Neural progenitor cell (in vitro differentiated cells): ENCODE measurements around the gene GBGT1. TPM values are rescaled to one million over a fixed set of nuclear protein-coding genes. Genes with fewer than 3 reads are reported as not detected.

Experiments used
- DNase-seq: peaks from one replicate; pipeline ENCODE4 v3.0.0-alpha.2; 2016; ENCODE audit warnings: low spot score
- H2AFZ ChIP-seq: fragments of 200-600 bp; sonication (generic); replicated peaks from 2 replicates; pipeline ENCODE4 v1.6.1; 2016; ENCODE audit warnings: antibody characterized with exemption
- H3F3A ChIP-seq: fragments of 200-600 bp; sonication (generic); 2 replicates; pipeline ENCODE4 v1.6.1; 2016; ENCODE audit warnings: antibody characterized with exemption, low read depth
- H3K27ac ChIP-seq: fragments of 200-600 bp; sonication (generic); 2 replicates; pipeline ENCODE4 v1.5.1; 2016; ENCODE audit warnings: mild to moderate bottlenecking
- H3K27me3 ChIP-seq: fragments of 200-600 bp; sonication (generic); 2 replicates; pipeline ENCODE4 v1.6.1; 2016; ENCODE audit warnings: mild to moderate bottlenecking, moderate library complexity
- H3K36me3 ChIP-seq: fragments of 200-600 bp; sonication (generic); 2 replicates; pipeline ENCODE4 v1.5.1; 2016
- H3K4me1 ChIP-seq: fragments of 200-600 bp; sonication (generic); 2 replicates; pipeline ENCODE4 v1.6.1; 2016; ENCODE audit warnings: mixed run types
- H3K4me2 ChIP-seq: fragments of 200-600 bp; sonication (generic); 2 replicates; pipeline ENCODE4 v1.6.1; 2016
- H3K4me3 ChIP-seq: fragments of 200-600 bp; sonication (generic); 2 replicates; pipeline ENCODE4 v1.5.1; 2016
- H3K79me2 ChIP-seq: fragments of 200-600 bp; sonication (generic); 2 replicates; pipeline ENCODE4 v1.6.1; 2016; ENCODE audit warnings: low read depth
- H3K9ac ChIP-seq: fragments of 200-600 bp; sonication (generic); 2 replicates; pipeline ENCODE4 v1.6.1; 2016
- H3K9me3 ChIP-seq: fragments of 200-600 bp; sonication (generic); 2 replicates; pipeline ENCODE4 v1.5.1; 2016; ENCODE audit warnings: low read depth
- H4K20me1 ChIP-seq: fragments of 200-600 bp; sonication (generic); 2 replicates; pipeline ENCODE4 v1.6.1; 2016; ENCODE audit warnings: low read depth
- H3K27ac Mint-ChIP-seq: 3 replicates; pipeline ENCODE4 v1.8.0; 2021; ENCODE audit warnings: mixed read lengths
- H3K27me3 Mint-ChIP-seq: 2 replicates; pipeline ENCODE4 v1.8.0; 2022; ENCODE audit warnings: low read depth, mild to moderate bottlenecking, inconsistent platforms, moderate library complexity, mixed read lengths; ENCODE audit not compliant: insufficient read depth
- H3K36me3 Mint-ChIP-seq: 3 replicates; pipeline ENCODE4 v1.8.0; 2021; ENCODE audit warnings: mixed read lengths
- H3K4me1 Mint-ChIP-seq: 3 replicates; pipeline ENCODE4 v1.8.0; 2021; ENCODE audit warnings: mixed read lengths
- H3K4me3 Mint-ChIP-seq: 3 replicates; pipeline ENCODE4 v1.8.0; 2021; ENCODE audit warnings: mild to moderate bottlenecking, moderate library complexity, mixed read lengths
- H3K9me3 Mint-ChIP-seq: 3 replicates; pipeline ENCODE4 v1.8.0; 2020; ENCODE audit warnings: mixed read lengths
- EZH2 ChIP-seq: fragments of 200-600 bp; sonication (generic); IDR thresholded peaks from 2 replicates; pipeline ENCODE4 v1.6.1; 2017; ENCODE audit warnings: antibody characterized with exemption, mild to moderate bottlenecking, moderate library complexity
- EZH2phosphoT487 ChIP-seq: fragments of 200-600 bp; sonication (generic); IDR thresholded peaks from 2 replicates; pipeline ENCODE4 v1.6.1; 2017; ENCODE audit warnings: antibody characterized with exemption
- total RNA-seq: library from RNA; depleted of rRNA; stranded (reverse); fragments of >200 nt; gene quantifications from 2 replicates; pipeline ENCODE4 v1.2.3, GENCODE V29; 2015; ENCODE audit warnings: low replicate concordance
- TF ChIP-seq, protein P1 (sequence below): fragments of 200-600 bp; sonication (generic); IDR thresholded peaks from 2 replicates; pipeline ENCODE4 v1.5.1; 2017; ENCODE audit warnings: antibody characterized with exemption, mild to moderate bottlenecking

GBGT1 gene
- total RNA-seq, 1 donor from 2014 or later, result 2.0 TPM

DNA sequence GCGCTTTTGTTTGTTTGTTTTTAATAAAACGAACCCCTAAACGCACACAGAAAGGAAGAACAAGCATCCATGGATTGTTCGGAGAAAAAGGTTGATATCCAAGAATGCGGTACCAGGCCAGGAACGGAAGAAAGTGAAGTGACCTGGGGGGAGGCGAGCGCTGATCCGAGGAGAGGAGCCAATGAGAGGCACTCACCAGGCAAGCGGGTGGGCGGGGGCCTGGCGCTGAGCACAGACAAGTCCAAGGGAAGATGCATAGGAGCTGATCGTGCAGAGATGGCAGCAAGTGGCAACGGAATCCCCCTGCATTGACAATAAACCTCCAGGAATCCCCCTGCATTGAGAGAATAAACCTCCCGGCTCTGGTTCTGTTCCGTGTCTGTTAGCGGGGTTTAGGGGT is 36.9 kb upstream of the GBGT1 start:
- no peak for TF ChIP-seq EZH2
- TF ChIP-seq, protein P1, sequence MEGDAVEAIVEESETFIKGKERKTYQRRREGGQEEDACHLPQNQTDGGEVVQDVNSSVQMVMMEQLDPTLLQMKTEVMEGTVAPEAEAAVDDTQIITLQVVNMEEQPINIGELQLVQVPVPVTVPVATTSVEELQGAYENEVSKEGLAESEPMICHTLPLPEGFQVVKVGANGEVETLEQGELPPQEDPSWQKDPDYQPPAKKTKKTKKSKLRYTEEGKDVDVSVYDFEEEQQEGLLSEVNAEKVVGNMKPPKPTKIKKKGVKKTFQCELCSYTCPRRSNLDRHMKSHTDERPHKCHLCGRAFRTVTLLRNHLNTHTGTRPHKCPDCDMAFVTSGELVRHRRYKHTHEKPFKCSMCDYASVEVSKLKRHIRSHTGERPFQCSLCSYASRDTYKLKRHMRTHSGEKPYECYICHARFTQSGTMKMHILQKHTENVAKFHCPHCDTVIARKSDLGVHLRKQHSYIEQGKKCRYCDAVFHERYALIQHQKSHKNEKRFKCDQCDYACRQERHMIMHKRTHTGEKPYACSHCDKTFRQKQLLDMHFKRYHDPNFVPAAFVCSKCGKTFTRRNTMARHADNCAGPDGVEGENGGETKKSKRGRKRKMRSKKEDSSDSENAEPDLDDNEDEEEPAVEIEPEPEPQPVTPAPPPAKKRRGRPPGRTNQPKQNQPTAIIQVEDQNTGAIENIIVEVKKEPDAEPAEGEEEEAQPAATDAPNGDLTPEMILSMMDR, result no peak
- TF ChIP-seq EZH2phosphoT487, result no peak
- no peak overlapping the region for H3K27ac Mint-ChIP-seq
- H3K4me3 Mint-ChIP-seq, result no peak overlapping the region

DNA sequence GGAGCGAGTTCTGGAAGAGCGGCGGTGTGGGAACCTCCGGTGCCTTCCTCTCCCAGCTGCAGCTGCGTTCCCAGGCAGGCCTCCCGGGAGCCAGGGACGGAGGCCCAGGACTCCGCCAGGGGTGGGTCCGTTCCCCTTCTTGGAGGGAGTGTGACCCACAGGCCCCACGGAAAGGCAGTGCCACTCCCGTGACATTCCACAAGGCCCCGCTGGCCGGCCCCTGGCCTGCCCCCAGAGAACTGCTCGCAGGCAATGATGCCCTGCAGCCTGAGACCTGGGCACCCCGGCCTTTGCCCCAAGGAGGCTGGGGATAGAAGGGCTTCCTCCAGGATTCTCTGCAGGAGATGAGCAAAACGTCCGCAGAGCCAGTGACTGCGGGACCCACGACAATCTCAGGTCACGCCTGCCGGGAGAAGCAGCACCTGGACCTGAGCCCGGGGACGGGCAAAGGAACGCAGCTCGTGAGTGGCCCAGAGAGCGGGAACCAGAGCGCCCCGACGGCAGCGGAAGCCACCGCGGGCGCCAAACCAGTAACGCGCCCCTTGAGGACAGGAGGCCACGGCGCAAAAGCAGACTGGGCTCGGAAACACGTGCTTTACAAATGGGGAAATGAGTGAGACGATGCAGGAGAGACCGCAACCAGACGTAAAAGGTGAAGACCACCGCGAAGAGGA is 36.1 kb upstream of the GBGT1 start:
- no peaks in the 10 kb centered on the region for H3F3A ChIP-seq
- H3K4me3 ChIP-seq, result no peak overlapping the region
- no peak for TF ChIP-seq EZH2phosphoT487
- TF ChIP-seq, protein P1, result no peak
- no peak for TF ChIP-seq EZH2
- H3K79me2 ChIP-seq, result no peaks in the 10 kb centered on the region
- Mint-ChIP-seq H3K27me3 (peaks cover 3% of the 10 kb centered on the region), H3K9me3 (peaks cover 10% of the 10 kb centered on the region), H3K36me3 (no peaks in the 10 kb centered on the region), H3K27ac (peak overlapping the region; percentile 87), H3K4me1 (no peaks in the 10 kb centered on the region), H3K4me3 (no peak overlapping the region)
- no peak for DNase-seq
- H3K9me3 ChIP-seq, result no peaks in the 10 kb centered on the region
- no peak overlapping the region for H3K9ac ChIP-seq
- H3K27me3 ChIP-seq, result peaks cover 85% of the 10 kb centered on the region
- no peak overlapping the region for H3K4me2 ChIP-seq
- no peaks in the 10 kb centered on the region for H3K36me3 ChIP-seq
- H2AFZ ChIP-seq, result no peak overlapping the region
- H4K20me1 ChIP-seq, result no peaks in the 10 kb centered on the region
- no peaks in the 10 kb centered on the region for H3K4me1 ChIP-seq
- H3K27ac ChIP-seq, result no peak overlapping the region

More for the DNA sequence above, 36.9 kb upstream of the GBGT1 start:
- Histone ChIP-seq H3K27me3 (peaks cover 80% of the 10 kb centered on the region), H3K4me1 (no peaks in the 10 kb centered on the region), H3K79me2 (no peaks in the 10 kb centered on the region), H3K4me3 (no peak overlapping the region), H4K20me1 (no peaks in the 10 kb centered on the region), H3K27ac (no peak overlapping the region), H3K36me3 (no peaks in the 10 kb centered on the region), H2AFZ (no peak overlapping the region), H3K9me3 (no peaks in the 10 kb centered on the region), H3K9ac (no peak overlapping the region), H3F3A (no peaks in the 10 kb centered on the region), H3K4me2 (no peak overlapping the region)
- H3K4me1 Mint-ChIP-seq, result no peaks in the 10 kb centered on the region
- peaks cover 3% of the 10 kb centered on the region for H3K27me3 Mint-ChIP-seq
- H3K36me3 Mint-ChIP-seq, result no peaks in the 10 kb centered on the region
- DNase-seq, result no peak
- peaks cover 2% of the 10 kb centered on the region for H3K9me3 Mint-ChIP-seq

DNA sequence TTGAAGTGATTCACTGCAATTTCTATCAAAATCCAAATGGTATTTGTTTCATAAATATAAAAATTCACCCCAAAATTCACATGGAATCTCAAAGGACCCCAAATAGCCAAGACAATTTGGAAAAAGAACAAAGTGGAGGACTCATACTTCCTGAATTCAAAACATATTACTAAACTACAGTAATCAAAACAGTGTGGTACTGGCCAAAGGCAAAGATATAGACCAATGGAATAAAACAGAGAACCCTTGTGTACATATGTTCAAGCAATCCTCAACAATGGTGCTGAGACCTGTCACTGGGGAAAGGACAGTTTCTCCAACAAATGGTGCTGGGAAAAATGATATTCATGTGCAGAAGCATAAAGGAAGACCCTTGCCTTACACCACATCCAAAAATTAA is 31.3 kb upstream of the GBGT1 start:
- Histone ChIP-seq H3K36me3 (no peaks in the 10 kb centered on the region), H3K4me3 (no peak overlapping the region), H3K79me2 (no peaks in the 10 kb centered on the region), H3K9me3 (no peaks in the 10 kb centered on the region), H4K20me1 (no peaks in the 10 kb centered on the region), H3K4me2 (no peak overlapping the region), H3F3A (no peaks in the 10 kb centered on the region), H3K9ac (no peak overlapping the region), H3K27me3 (peaks cover 57% of the 10 kb centered on the region), H2AFZ (no peak overlapping the region), H3K4me1 (no peaks in the 10 kb centered on the region), H3K27ac (no peak overlapping the region)
- H3K27me3 Mint-ChIP-seq, result peaks cover 13% of the 10 kb centered on the region
- no peaks in the 10 kb centered on the region for H3K4me1 Mint-ChIP-seq
- TF ChIP-seq EZH2phosphoT487 (no peak), EZH2 (no peak)
- TF ChIP-seq, protein P1, result no peak
- no peak overlapping the region for H3K4me3 Mint-ChIP-seq
- no peak overlapping the region for H3K27ac Mint-ChIP-seq
- peaks cover 20% of the 10 kb centered on the region for H3K9me3 Mint-ChIP-seq
- H3K36me3 Mint-ChIP-seq, result no peaks in the 10 kb centered on the region
- no peak for DNase-seq
